CD4-positive, alpha-beta T cell treated with Interleukin-21 for 1 hour (primary cell): ENCODE data around the gene SCRT2.
A peak's percentile ranks its signal among the peaks of the same experiment; 100 is the strongest.

ENCODE experiments used
- DNase-seq: peaks from one replicate; pipeline ENCODE4 v3.0.0-alpha.2; 2020

The SCRT2 gene

GRCh38 chr20:669573-669972, 6.0 kb downstream of the SCRT2 start:
- no peak for DNase-seq

- no peak for DNase-seq
These were observed 7.0 kb downstream of the SCRT2 start for GRCh38 chr20:668638-669037.

- no peak for DNase-seq
These were observed 7.6 kb downstream of the SCRT2 start for GRCh38 chr20:668050-668449.

- DNase-seq, result peak; percentile 55
These were observed 8.1 kb downstream of the SCRT2 start for GRCh38 chr20:667351-668034.

- no peak for DNase-seq
These were observed 8.7 kb downstream of the SCRT2 start for GRCh38 chr20:666877-667276.

GRCh38 chr20:665276-665675, 10.3 kb downstream of the SCRT2 start:
- no peak for DNase-seq

- no peak for DNase-seq
These were observed 11.0 kb downstream of the SCRT2 start for GRCh38 chr20:664576-664975.

- DNase-seq, result no peak
These were observed 11.5 kb downstream of the SCRT2 start for GRCh38 chr20:664151-664550.

GRCh38 chr20:663315-664090, 12.1 kb downstream of the SCRT2 start:
- no peak for DNase-seq

GRCh38 chr20:662277-663192, 13.1 kb downstream of the SCRT2 start:
- DNase-seq, result no peak

GRCh38 chr20:661474-662270, 13.9 kb downstream of the SCRT2 start:
- no peak for DNase-seq

GRCh38 chr20:658731-659291, 16.8 kb downstream of the SCRT2 start:
- no peak for DNase-seq

- no peak for DNase-seq
These were observed 17.4 kb downstream of the SCRT2 start for GRCh38 chr20:658202-658601.

GRCh38 chr20:655726-656624, 19.6 kb downstream of the SCRT2 start:
- DNase-seq, result no peak

- DNase-seq, result no peak
These were observed 21.2 kb downstream of the SCRT2 start for GRCh38 chr20:654417-654750.

- DNase-seq, result no peak
These were observed 21.8 kb downstream of the SCRT2 start for GRCh38 chr20:653590-654416.

- DNase-seq, result peak; percentile 85
These were observed 22.5 kb downstream of the SCRT2 start, which contains the start of gene SRXN1 for GRCh38 chr20:653110-653589. TSS of gene SRXN1 (minus strand) at chr20:653200. CDS start at chr20:653185, 15 bp downstream.

GRCh38 chr20:652615-653109, 22.9 kb downstream of the SCRT2 start:
- peak; percentile 24 for DNase-seq

- DNase-seq, result no peak
These were observed 23.6 kb downstream of the SCRT2 start for GRCh38 chr20:651713-652614.
